ENCODE measurements around the gene FATE1. TPM values are rescaled to one million over a fixed set of nuclear protein-coding genes. Genes with fewer than 3 reads are reported as not detected.

Gene FATE1
- total RNA-seq, 4 donors from 2014 or later = not detected

GRCh38 chrX:151738751-151739150 lies 22.9 kb downstream of the FATE1 start:
- Histone ChIP-seq H3K4me1 (no peaks in the 10 kb centered on the region), H3K36me3 (no peaks in the 10 kb centered on the region), H3K27ac (no peak overlapping the region), H3K27me3 (no peaks in the 10 kb centered on the region), H3K4me3 (no peak overlapping the region), H3K9me3 (no peaks in the 10 kb centered on the region)
- DNase-seq = no peak
- intact Hi-C loops (cut with DNase I) = no loop called here
- 83% methylated on average over 4 of the region's 7 CpGs; no CpG with 5 or more reads in 1 of the 2 donors for WGBS, 2 donors
- TF ChIP-seq POLR2A (IDR thresholded peaks at IDR 0.05) (no peak), CTCF (IDR thresholded peaks at IDR 0.05) (no peak)

- WGBS, 2 donors = 55 to 78% methylated on average over 3 to 4 of the region's 4 CpGs
Observed at GRCh38 chrX:151741606-151742005, 25.8 kb downstream of the FATE1 start.

GRCh38 chrX:151742311-151742710 lies 26.5 kb downstream of the FATE1 start:
- no peaks in the 10 kb centered on the region for H3K4me1 ChIP-seq
- DNase-seq = no peak
- TF ChIP-seq CTCF (IDR thresholded peaks at IDR 0.05) = no peak
- no peak for TF ChIP-seq POLR2A (IDR thresholded peaks at IDR 0.05)
- no peaks in the 10 kb centered on the region for H3K27me3 ChIP-seq
- no peaks in the 10 kb centered on the region for H3K36me3 ChIP-seq
- no peaks in the 10 kb centered on the region for H3K9me3 ChIP-seq
- 90% methylated on average over 4 of the region's 5 CpGs; no CpG with 5 or more reads in 1 of the 2 donors for WGBS, 2 donors
- intact Hi-C loops (cut with DNase I) = no loop called here
- H3K4me3 ChIP-seq = no peak overlapping the region
- H3K27ac ChIP-seq = no peak overlapping the region

More at GRCh38 chrX:151741606-151742005, 25.8 kb downstream of the FATE1 start:
- Histone ChIP-seq H3K4me1 (no peaks in the 10 kb centered on the region), H3K9me3 (no peaks in the 10 kb centered on the region), H3K27me3 (no peaks in the 10 kb centered on the region), H3K36me3 (no peaks in the 10 kb centered on the region), H3K27ac (no peak overlapping the region), H3K4me3 (no peak overlapping the region)
- DNase-seq = no peak
- TF ChIP-seq POLR2A (IDR thresholded peaks at IDR 0.05) = no peak
- no peak for TF ChIP-seq CTCF (IDR thresholded peaks at IDR 0.05)
- intact Hi-C loops (cut with DNase I) = no loop called here

GRCh38 chrX:151743651-151744470 lies 28.0 kb downstream of the FATE1 start:
- TF ChIP-seq POLR2A (IDR thresholded peaks at IDR 0.05) = no peak
- TF ChIP-seq CTCF (IDR thresholded peaks at IDR 0.05) = no peak
- 86 to 89% methylated on average over 5 to 18 of the region's 21 CpGs for WGBS, 2 donors
- intact Hi-C loops (cut with DNase I) = no loop called here

GRCh38 chrX:151745651-151746050 lies 29.8 kb downstream of the FATE1 start:
- Histone ChIP-seq H3K36me3 (no peaks in the 10 kb centered on the region), H3K27ac (no peak overlapping the region), H3K4me3 (no peak overlapping the region), H3K4me1 (no peaks in the 10 kb centered on the region), H3K27me3 (no peaks in the 10 kb centered on the region), H3K9me3 (no peaks in the 10 kb centered on the region)
- no peak for DNase-seq
- 57 to 87% methylated on average over 4 to 6 of the region's 6 CpGs for WGBS, 2 donors
- TF ChIP-seq CTCF (IDR thresholded peaks at IDR 0.05) = no peak
- TF ChIP-seq POLR2A (IDR thresholded peaks at IDR 0.05) = no peak
- intact Hi-C loops (cut with DNase I) = no loop called here

More at GRCh38 chrX:151743651-151744470, 28.0 kb downstream of the FATE1 start:
- no peaks in the 10 kb centered on the region for H3K9me3 ChIP-seq
- no peaks in the 10 kb centered on the region for H3K4me1 ChIP-seq
- H3K36me3 ChIP-seq = no peaks in the 10 kb centered on the region
- no peak overlapping the region for H3K27ac ChIP-seq
- H3K4me3 ChIP-seq = no peak overlapping the region
- no peak for DNase-seq
- no peaks in the 10 kb centered on the region for H3K27me3 ChIP-seq

All from esophagus squamous epithelium (tissue), 5 donors.